GM12874 (cell line): ENCODE data around the gene VPS37D.

Experiments used
- CTCF ChIP-seq: IDR thresholded peaks from 2 replicates; pipeline ENCODE4 v1.5.1; 2011; ENCODE audit warnings: low read depth, mild to moderate bottlenecking, control low read depth, low read length, moderate library complexity; ENCODE audit not compliant: insufficient read depth

The VPS37D gene

GRCh38 chr7:73700581-73701134 is 33.0 kb downstream of the VPS37D start:
- no peak for TF ChIP-seq CTCF

- peak; percentile 69 for TF ChIP-seq CTCF
Observed at GRCh38 chr7:73701357-73701995, 33.8 kb downstream of the VPS37D start.

- no peak for TF ChIP-seq CTCF
Observed at GRCh38 chr7:73702226-73702625, 34.6 kb downstream of the VPS37D start.

- TF ChIP-seq CTCF, result no peak
Observed at GRCh38 chr7:73702665-73703064, 35.0 kb downstream of the VPS37D start.

- TF ChIP-seq CTCF, result no peak
Observed at GRCh38 chr7:73703225-73703624, 35.6 kb downstream of the VPS37D start.

- TF ChIP-seq CTCF, result no peak
Observed at GRCh38 chr7:73703757-73704639, 36.4 kb downstream of the VPS37D start.
